Central memory CD8-positive, alpha-beta T cell (primary cell): ENCODE data around the gene CDC42BPB.

Experiments used
- ATAC-seq: fragments of 150-1000 bp; cut with Tn5 transposase; replicated peaks from 2 replicates; pipeline ENCODE4 v1.10.0; 2022; ENCODE audit warnings: mild to moderate bottlenecking, moderate FRiP score, moderate number of reproducible peaks; ENCODE audit not compliant: poor library complexity, severe bottlenecking; ENCODE audit errors: extremely low read depth
- DNase-seq, 2 donors: peaks; one replicate each; pipeline ENCODE4 v3.0.0; 2021; ENCODE audit warnings: low spot score in 2 of 2
- H3K27ac Mint-ChIP-seq: one replicate; pipeline ENCODE4 v1.8.0; 2022; ENCODE audit warnings: low read depth, mild to moderate bottlenecking, moderate library complexity, mixed read lengths
- H3K27me3 Mint-ChIP-seq: one replicate; pipeline ENCODE4 v1.8.0; 2022; ENCODE audit warnings: mixed read lengths
- H3K36me3 Mint-ChIP-seq: one replicate; pipeline ENCODE4 v1.8.0; 2022; ENCODE audit warnings: mild to moderate bottlenecking, moderate library complexity, mixed read lengths; ENCODE audit not compliant: insufficient read depth
- H3K4me1 Mint-ChIP-seq: one replicate; pipeline ENCODE4 v1.8.0; 2022; ENCODE audit warnings: mixed read lengths
- H3K4me3 Mint-ChIP-seq: one replicate; pipeline ENCODE4 v1.8.0; 2022; ENCODE audit warnings: mild to moderate bottlenecking, moderate library complexity, mixed read lengths
- H3K9me3 Mint-ChIP-seq: one replicate; pipeline ENCODE4 v1.8.0; 2022; ENCODE audit warnings: mixed read lengths

The CDC42BPB gene

GRCh38 chr14:102938191-102938590 is 119.2 kb downstream of the CDC42BPB start:
- Mint-ChIP-seq H3K4me3 (no peak overlapping the region), H3K36me3 (no peaks in the 10 kb centered on the region), H3K9me3 (no peaks in the 10 kb centered on the region), H3K27ac (no peak overlapping the region), H3K27me3 (peaks cover 9% of the 10 kb centered on the region), H3K4me1 (no peaks in the 10 kb centered on the region)
- DNase-seq = no peak
- no peak for ATAC-seq

DNA sequence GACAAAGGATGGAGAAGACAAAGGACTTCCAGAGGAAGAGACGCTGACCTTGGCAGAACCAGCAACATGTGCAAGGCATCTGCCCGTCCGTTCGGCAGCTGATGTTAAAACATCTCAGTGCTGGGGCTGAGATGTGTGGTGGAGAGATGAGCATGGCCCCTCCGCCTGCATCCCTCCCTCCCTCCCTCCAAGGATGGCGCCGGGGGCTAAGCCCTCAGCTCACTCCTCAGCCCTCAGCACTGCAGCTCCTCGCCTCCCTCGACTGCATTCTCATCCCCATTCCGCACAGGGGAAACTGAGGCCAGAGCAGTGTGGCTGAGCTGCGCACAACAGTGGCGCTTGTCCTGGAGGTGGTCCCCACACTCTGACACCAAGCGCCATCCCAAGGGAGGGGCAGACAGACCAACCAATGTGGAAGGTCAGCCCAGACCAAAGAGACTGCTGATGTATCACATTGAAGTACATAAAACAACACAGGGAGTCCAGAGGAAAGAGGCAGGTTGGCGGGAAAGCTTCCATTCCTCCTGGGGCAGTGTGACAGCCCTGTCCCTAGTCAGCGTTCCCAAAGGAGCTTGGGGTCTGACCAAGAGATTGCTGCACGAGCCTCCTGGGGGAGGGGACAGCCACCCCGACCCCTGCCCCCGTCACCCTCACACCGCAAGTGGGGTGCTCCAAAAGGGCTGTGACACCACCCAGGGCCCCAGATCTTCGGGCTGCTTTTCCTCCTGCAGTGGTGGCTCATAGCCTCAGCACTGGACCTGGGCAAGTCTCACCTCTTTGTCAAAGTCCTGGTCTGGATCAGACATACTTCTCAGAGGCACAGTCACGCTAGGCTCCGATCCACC is 119.8 kb downstream of the CDC42BPB start:
- no peak overlapping the region for H3K27ac Mint-ChIP-seq

GRCh38 chr14:102935756-102936155 is 121.6 kb downstream of the CDC42BPB start:
- no peaks in the 10 kb centered on the region for H3K9me3 Mint-ChIP-seq
- peaks cover 9% of the 10 kb centered on the region for H3K27me3 Mint-ChIP-seq
- H3K36me3 Mint-ChIP-seq = peaks cover under 1% of the 10 kb centered on the region
- no peak overlapping the region for H3K4me3 Mint-ChIP-seq
- no peaks in the 10 kb centered on the region for H3K4me1 Mint-ChIP-seq
- no peak overlapping the region for H3K27ac Mint-ChIP-seq
- DNase-seq (no peak), ATAC-seq (no peak)

More for the DNA sequence above, 119.8 kb downstream of the CDC42BPB start:
- ATAC-seq = no peak
- no peak for DNase-seq
- Mint-ChIP-seq H3K36me3 (no peaks in the 10 kb centered on the region), H3K4me1 (no peaks in the 10 kb centered on the region), H3K4me3 (no peak overlapping the region), H3K9me3 (no peaks in the 10 kb centered on the region), H3K27me3 (peaks cover 9% of the 10 kb centered on the region)

- no peak overlapping the region for H3K4me3 Mint-ChIP-seq
- H3K27me3 Mint-ChIP-seq = peaks cover 9% of the 10 kb centered on the region
- no peaks in the 10 kb centered on the region for H3K4me1 Mint-ChIP-seq
- DNase-seq (no peak), ATAC-seq (no peak)
- no peaks in the 10 kb centered on the region for H3K9me3 Mint-ChIP-seq
- H3K27ac Mint-ChIP-seq = no peak overlapping the region
- H3K36me3 Mint-ChIP-seq = peaks cover 2% of the 10 kb centered on the region
Measured at GRCh38 chr14:102933618-102934231, 123.6 kb downstream of the CDC42BPB start.

DNA sequence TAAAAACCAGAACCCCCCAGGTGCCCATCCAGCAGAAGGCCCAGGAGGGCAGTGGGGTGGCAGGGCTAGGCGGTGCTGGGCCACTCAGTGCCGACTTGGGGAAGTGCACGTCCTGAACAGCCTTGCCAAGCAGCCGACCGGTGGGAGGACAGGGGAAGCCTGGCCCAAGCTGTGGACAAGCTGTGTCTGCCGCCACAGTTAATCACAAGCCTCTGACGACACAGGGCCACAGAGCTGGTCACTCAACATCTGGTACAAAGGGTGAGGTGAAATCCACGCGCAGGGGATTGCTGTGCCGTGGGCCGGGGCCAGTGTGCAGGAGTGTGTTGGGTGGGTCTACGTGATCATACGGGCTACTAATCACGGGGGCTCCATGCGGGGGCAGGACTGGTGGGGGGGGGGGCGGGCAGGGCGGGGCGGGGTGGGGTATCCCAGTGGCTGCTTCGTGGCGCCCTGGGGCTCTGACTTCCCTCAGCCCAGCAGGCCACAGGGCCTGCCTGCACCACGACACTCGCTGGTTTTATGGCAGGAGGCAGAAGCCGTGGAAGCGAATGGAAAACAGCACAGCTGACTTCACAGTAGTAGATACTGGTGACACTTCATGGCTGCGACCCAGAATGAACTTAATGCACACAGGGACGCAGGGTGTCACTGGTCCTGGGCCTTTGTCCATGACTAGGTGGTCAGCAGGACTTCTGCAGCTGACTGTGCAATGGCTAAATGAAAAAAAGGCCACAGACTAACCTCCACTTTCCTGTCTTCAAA is 124.7 kb downstream of the CDC42BPB start:
- no peaks in the 10 kb centered on the region for H3K9me3 Mint-ChIP-seq
- no peak for ATAC-seq
- no peak overlapping the region for H3K4me3 Mint-ChIP-seq
- H3K4me1 Mint-ChIP-seq = no peaks in the 10 kb centered on the region
- DNase-seq = no peak
- H3K27ac Mint-ChIP-seq = no peak overlapping the region
- peaks cover 9% of the 10 kb centered on the region for H3K27me3 Mint-ChIP-seq
- H3K36me3 Mint-ChIP-seq = peaks cover 2% of the 10 kb centered on the region

GRCh38 chr14:102931580-102932285 is 125.6 kb downstream of the CDC42BPB start:
- peaks cover 1% of the 10 kb centered on the region for H3K27me3 Mint-ChIP-seq
- H3K9me3 Mint-ChIP-seq = no peaks in the 10 kb centered on the region
- H3K36me3 Mint-ChIP-seq = peaks cover 2% of the 10 kb centered on the region
- H3K27ac Mint-ChIP-seq = no peak overlapping the region
- no peak overlapping the region for H3K4me3 Mint-ChIP-seq
- DNase-seq (no peak), ATAC-seq (no peak)
- H3K4me1 Mint-ChIP-seq = no peaks in the 10 kb centered on the region

- no peak for DNase-seq
- Mint-ChIP-seq H3K9me3 (no peaks in the 10 kb centered on the region), H3K27ac (no peak overlapping the region), H3K4me3 (no peak overlapping the region), H3K36me3 (peaks cover 2% of the 10 kb centered on the region), H3K27me3 (peaks cover 4% of the 10 kb centered on the region), H3K4me1 (no peaks in the 10 kb centered on the region)
- no peak for ATAC-seq
Measured at GRCh38 chr14:102930753-102931579, 126.4 kb downstream of the CDC42BPB start.

DNA sequence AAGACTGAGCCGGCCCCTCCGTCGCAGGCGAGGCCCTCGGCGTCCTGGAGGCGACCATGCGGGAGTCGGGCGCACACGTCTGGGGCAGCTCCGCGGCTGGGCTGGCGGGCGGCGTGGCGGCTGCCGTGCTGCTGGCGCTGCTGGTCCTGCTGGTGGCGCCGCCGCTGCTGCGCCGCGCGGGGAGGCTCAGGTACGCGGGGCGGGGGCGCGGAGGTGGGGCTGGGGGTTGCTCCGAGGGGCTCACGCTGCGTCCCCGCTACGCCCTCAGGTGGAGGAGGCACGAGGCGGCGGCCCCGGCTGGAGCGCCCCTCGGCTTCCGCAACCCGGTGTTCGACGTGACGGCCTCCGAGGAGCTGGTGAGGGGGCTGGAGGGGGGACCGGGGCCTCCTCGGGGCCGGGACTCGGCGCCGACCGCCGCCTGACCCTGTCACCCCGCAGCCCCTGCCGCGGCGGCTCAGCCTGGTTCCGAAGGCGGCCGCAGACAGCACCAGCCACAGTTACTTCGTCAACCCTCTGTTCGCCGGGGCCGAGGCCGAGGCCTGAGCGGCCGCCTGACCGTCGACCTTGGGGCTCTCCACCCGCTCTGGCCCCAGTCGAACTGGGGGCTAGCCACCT is 127.1 kb downstream of the CDC42BPB start:
- no peak for DNase-seq

GRCh38 chr14:102929241-102930137 is 127.9 kb downstream of the CDC42BPB start:
- no peaks in the 10 kb centered on the region for H3K9me3 Mint-ChIP-seq

More for the DNA sequence above, 127.1 kb downstream of the CDC42BPB start:
- no peaks in the 10 kb centered on the region for H3K9me3 Mint-ChIP-seq
- peak overlapping the region; percentile 46 for H3K4me3 Mint-ChIP-seq
- H3K4me1 Mint-ChIP-seq = no peaks in the 10 kb centered on the region
- peaks cover 2% of the 10 kb centered on the region for H3K36me3 Mint-ChIP-seq
- H3K27me3 Mint-ChIP-seq = peaks cover 10% of the 10 kb centered on the region
- H3K27ac Mint-ChIP-seq = no peak overlapping the region
- no peak for ATAC-seq

DNA sequence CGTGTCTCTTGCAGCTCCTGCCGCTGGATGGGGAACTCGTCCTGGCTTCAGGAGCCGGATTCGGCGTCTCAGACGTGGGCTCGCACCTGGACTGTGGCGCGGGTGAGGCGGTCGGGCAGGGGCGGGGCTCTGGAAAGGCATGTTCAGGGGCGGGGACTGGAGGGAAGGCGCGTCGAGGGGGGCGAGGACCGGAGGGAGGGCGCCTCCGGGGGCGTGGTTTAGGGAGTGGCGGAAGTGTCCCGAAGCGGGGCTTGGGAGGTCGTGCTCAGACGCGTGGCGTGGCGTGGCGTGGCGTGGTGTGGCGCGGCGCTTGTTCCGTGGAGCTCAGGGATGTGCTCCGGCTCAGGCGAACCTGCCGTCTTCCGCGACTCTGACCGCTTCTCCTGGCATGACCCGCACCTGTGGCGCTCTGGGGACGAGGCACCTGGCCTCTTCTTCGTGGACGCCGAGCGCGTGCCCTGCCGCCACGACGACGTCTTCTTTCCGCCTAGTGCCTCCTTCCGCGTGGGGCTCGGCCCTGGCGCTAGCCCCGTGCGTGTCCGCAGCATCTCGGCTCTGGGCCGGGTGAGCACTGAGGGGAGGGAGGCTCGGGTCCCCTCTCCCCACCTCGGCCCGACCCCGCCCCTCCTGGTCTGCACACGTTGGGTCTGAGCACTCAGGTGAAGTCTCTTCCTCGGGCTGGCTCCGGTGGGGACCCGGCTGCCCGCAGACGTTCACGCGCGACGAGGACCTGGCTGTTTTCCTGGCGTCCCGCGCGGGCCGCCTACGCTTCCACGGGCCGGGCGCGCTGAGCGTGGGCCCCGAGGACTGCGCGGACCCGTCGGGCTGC is 128.7 kb downstream of the CDC42BPB start:
- H3K27me3 Mint-ChIP-seq = peaks cover 10% of the 10 kb centered on the region
- DNase-seq = peak; percentile 56 to 59
- H3K4me3 Mint-ChIP-seq = peak overlapping the region; percentile 72
- peaks cover 4% of the 10 kb centered on the region for H3K36me3 Mint-ChIP-seq
- no peaks in the 10 kb centered on the region for H3K9me3 Mint-ChIP-seq
- no peak overlapping the region for H3K27ac Mint-ChIP-seq
- peak; percentile 85 for ATAC-seq
- H3K4me1 Mint-ChIP-seq = no peaks in the 10 kb centered on the region

More at GRCh38 chr14:102929241-102930137, 127.9 kb downstream of the CDC42BPB start:
- no peaks in the 10 kb centered on the region for H3K4me1 Mint-ChIP-seq
- peak overlapping the region; percentile 72 for H3K4me3 Mint-ChIP-seq
- ATAC-seq = no peak
- H3K36me3 Mint-ChIP-seq = peaks cover 2% of the 10 kb centered on the region
- H3K27me3 Mint-ChIP-seq = peaks cover 10% of the 10 kb centered on the region
- DNase-seq = no peak
- no peak overlapping the region for H3K27ac Mint-ChIP-seq
